Measurements from ENCODE around the gene SKAP1.
A peak's percentile ranks its signal among the peaks of the same experiment; 100 is the strongest.

SKAP1 gene

DNA sequence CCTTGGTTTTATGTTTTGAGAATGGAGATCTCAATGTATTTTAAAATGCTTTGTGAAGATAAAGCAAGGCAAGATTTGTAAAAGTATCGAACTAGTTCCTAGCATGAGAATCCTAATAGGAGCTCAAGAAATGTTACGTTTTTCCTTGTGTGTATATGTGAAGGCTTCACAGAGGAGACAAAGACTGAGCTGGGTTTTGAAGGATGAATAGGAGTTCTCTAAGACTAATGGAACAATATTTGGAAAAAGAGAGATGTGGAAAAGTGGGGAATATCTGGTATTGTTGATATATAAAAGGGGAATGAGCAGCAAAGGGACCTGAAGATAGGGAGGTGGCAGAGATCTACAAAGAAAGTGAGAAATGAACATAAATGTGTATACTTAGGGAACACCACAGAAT, 195.1 kb downstream of the SKAP1 start:
- H3F3A ChIP-seq (ENCODE audit: insufficient read depth): no peaks in the 10 kb centered on the region
- H3K36me3 ChIP-seq (ENCODE audit: low read length): no peaks in the 10 kb centered on the region
- no peak overlapping the region for H3K4me2 ChIP-seq (ENCODE audit: low read depth, low read length, poor library complexity, severe bottlenecking)
- H3K27me3 ChIP-seq (ENCODE audit: low read length): no peaks in the 10 kb centered on the region
- no peaks in the 10 kb centered on the region for H3K9me2 ChIP-seq (replicated peaks; ENCODE audit: insufficient read depth, low read length)
- H4K20me1 ChIP-seq (ENCODE audit: low read depth, low read length): no peaks in the 10 kb centered on the region
- H3K9me3 ChIP-seq (ENCODE audit: insufficient read depth, low read length): no peaks in the 10 kb centered on the region
- no peak overlapping the region for H3K27ac ChIP-seq (ENCODE audit: low read depth, low read length)
- H3K4me3 ChIP-seq (ENCODE audit: insufficient read depth, low read length, poor library complexity, severe bottlenecking): no peak overlapping the region
- no peaks in the 10 kb centered on the region for H3K79me2 ChIP-seq (ENCODE audit: insufficient read depth, low read length)
- H3K9ac ChIP-seq (ENCODE audit: low read length): no peak overlapping the region
- H2AFZ ChIP-seq (ENCODE audit: low read depth, low read length, severe bottlenecking): no peak overlapping the region
- TF ChIP-seq EZH2phosphoT487 (conservative IDR thresholded peaks at IDR 0.05; ENCODE audit: low read length): no peak
- TF ChIP-seq, protein P1, sequence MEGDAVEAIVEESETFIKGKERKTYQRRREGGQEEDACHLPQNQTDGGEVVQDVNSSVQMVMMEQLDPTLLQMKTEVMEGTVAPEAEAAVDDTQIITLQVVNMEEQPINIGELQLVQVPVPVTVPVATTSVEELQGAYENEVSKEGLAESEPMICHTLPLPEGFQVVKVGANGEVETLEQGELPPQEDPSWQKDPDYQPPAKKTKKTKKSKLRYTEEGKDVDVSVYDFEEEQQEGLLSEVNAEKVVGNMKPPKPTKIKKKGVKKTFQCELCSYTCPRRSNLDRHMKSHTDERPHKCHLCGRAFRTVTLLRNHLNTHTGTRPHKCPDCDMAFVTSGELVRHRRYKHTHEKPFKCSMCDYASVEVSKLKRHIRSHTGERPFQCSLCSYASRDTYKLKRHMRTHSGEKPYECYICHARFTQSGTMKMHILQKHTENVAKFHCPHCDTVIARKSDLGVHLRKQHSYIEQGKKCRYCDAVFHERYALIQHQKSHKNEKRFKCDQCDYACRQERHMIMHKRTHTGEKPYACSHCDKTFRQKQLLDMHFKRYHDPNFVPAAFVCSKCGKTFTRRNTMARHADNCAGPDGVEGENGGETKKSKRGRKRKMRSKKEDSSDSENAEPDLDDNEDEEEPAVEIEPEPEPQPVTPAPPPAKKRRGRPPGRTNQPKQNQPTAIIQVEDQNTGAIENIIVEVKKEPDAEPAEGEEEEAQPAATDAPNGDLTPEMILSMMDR (IDR thresholded peaks at IDR 0.05; ENCODE audit: insufficient read depth, low read length, poor library complexity, severe bottlenecking): no peak

DNA sequence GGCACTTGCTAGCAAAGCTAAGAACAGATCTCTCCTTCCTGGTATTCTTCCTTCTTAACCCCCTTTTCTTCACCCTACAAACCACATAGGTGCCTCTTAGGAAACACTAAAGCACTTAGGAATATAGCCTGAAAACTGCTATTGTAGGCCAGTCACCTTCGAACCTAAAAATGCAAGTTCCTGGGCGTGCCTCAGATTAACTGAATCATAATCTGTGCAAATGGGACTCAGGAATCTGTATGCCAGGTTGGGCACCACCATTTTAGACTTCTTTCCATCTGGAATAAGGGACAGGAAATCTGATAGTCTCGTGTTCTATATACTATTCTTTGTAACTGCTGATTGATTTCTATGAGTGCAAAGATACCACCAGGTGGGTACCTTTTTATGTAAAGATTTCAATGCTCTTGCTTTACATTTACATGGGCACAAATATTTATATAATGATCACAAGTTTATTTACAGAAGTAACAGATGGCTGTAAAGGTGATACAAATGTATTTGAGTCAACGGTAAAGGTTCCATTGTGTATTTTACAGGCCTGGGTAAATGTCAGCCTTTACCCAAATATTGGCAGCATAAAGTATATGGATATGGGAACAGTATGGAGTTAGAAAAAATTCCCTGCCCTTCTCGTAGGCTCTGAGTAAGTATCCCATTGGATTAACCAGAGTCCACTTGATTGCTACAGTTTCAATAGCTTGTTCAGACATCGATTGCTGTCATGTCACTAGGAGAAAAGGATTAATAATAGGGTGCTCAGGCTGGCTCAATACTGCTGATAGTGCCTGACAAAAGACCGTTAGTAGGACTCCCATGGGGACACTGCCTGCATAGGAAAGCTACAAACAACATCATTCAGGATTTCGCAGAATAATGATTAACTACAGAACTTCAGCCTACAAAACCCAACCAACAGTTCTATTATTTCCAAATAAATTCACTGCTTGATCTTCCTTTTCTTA, 197.7 kb downstream of the SKAP1 start:
- no peaks in the 10 kb centered on the region for H3F3A ChIP-seq (ENCODE audit: insufficient read depth)
- no peak for TF ChIP-seq EZH2phosphoT487 (conservative IDR thresholded peaks at IDR 0.05; ENCODE audit: low read length)
- H4K20me1 ChIP-seq (ENCODE audit: low read depth, low read length): no peaks in the 10 kb centered on the region
- H3K4me2 ChIP-seq (ENCODE audit: low read depth, low read length, poor library complexity, severe bottlenecking): no peak overlapping the region
- H3K9ac ChIP-seq (ENCODE audit: low read length): no peak overlapping the region
- H3K27ac ChIP-seq (ENCODE audit: low read depth, low read length): no peak overlapping the region
- H3K36me3 ChIP-seq (ENCODE audit: low read length): no peaks in the 10 kb centered on the region
- no peaks in the 10 kb centered on the region for H3K9me2 ChIP-seq (replicated peaks; ENCODE audit: insufficient read depth, low read length)
- H3K4me3 ChIP-seq (ENCODE audit: insufficient read depth, low read length, poor library complexity, severe bottlenecking): no peak overlapping the region
- no peaks in the 10 kb centered on the region for H3K79me2 ChIP-seq (ENCODE audit: insufficient read depth, low read length)
- no peaks in the 10 kb centered on the region for H3K27me3 ChIP-seq (ENCODE audit: low read length)
- H2AFZ ChIP-seq (ENCODE audit: low read depth, low read length, severe bottlenecking): no peak overlapping the region
- no peaks in the 10 kb centered on the region for H3K9me3 ChIP-seq (ENCODE audit: insufficient read depth, low read length)

DNA sequence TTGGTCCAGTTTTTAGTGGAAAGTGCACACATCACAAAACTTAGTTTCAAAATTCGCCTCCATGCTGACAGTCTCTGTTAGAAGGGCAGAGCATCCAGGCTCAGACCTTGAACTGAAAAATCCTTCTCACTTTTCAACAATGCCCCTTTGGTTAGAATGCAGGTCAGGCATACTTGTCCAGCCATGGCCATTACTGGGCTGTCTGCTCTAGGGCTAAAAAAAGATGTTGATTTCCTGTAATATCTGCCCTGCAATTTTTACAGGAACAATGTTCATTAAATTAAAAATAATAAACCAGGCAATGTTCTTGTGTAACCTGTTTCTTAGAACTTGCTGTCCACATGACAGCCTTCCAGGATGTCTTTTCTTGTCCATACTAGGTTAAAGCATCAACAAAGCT, 200.1 kb downstream of the SKAP1 start:
- no peak overlapping the region for H3K4me2 ChIP-seq (ENCODE audit: low read depth, low read length, poor library complexity, severe bottlenecking)
- no peak overlapping the region for H3K4me3 ChIP-seq (ENCODE audit: insufficient read depth, low read length, poor library complexity, severe bottlenecking)
- H3K9ac ChIP-seq (ENCODE audit: low read length): no peak overlapping the region
- no peak for TF ChIP-seq EZH2phosphoT487 (conservative IDR thresholded peaks at IDR 0.05; ENCODE audit: low read length)
- TF ChIP-seq, protein P1 (IDR thresholded peaks at IDR 0.05; ENCODE audit: insufficient read depth, low read length, poor library complexity, severe bottlenecking): no peak
- no peak overlapping the region for H2AFZ ChIP-seq (ENCODE audit: low read depth, low read length, severe bottlenecking)
- no peaks in the 10 kb centered on the region for H3F3A ChIP-seq (ENCODE audit: insufficient read depth)
- H3K36me3 ChIP-seq (ENCODE audit: low read length): no peaks in the 10 kb centered on the region
- H3K9me2 ChIP-seq (replicated peaks; ENCODE audit: insufficient read depth, low read length): no peaks in the 10 kb centered on the region
- no peaks in the 10 kb centered on the region for H3K79me2 ChIP-seq (ENCODE audit: insufficient read depth, low read length)
- no peaks in the 10 kb centered on the region for H3K9me3 ChIP-seq (ENCODE audit: insufficient read depth, low read length)
- H3K27ac ChIP-seq (ENCODE audit: low read depth, low read length): no peak overlapping the region
- no peaks in the 10 kb centered on the region for H4K20me1 ChIP-seq (ENCODE audit: low read depth, low read length)
- H3K27me3 ChIP-seq (ENCODE audit: low read length): no peaks in the 10 kb centered on the region

- Histone ChIP-seq H3F3A (ENCODE audit: insufficient read depth) (no peaks in the 10 kb centered on the region), H3K27ac (ENCODE audit: low read depth, low read length) (no peak overlapping the region), H3K27me3 (ENCODE audit: low read length) (no peaks in the 10 kb centered on the region), H3K4me2 (ENCODE audit: low read depth, low read length, poor library complexity, severe bottlenecking) (no peak overlapping the region), H3K9ac (ENCODE audit: low read length) (no peak overlapping the region), H3K79me2 (ENCODE audit: insufficient read depth, low read length) (no peaks in the 10 kb centered on the region), H3K4me3 (ENCODE audit: insufficient read depth, low read length, poor library complexity, severe bottlenecking) (no peak overlapping the region), H2AFZ (ENCODE audit: low read depth, low read length, severe bottlenecking) (no peak overlapping the region), H3K9me2 (replicated peaks; ENCODE audit: insufficient read depth, low read length) (no peaks in the 10 kb centered on the region), H3K9me3 (ENCODE audit: insufficient read depth, low read length) (no peaks in the 10 kb centered on the region), H3K36me3 (ENCODE audit: low read length) (no peaks in the 10 kb centered on the region), H4K20me1 (ENCODE audit: low read depth, low read length) (no peaks in the 10 kb centered on the region)
- TF ChIP-seq, protein P1 (IDR thresholded peaks at IDR 0.05; ENCODE audit: insufficient read depth, low read length, poor library complexity, severe bottlenecking): peak; percentile 14
- no peak for TF ChIP-seq EZH2phosphoT487 (conservative IDR thresholded peaks at IDR 0.05; ENCODE audit: low read length)
These were observed 201.3 kb downstream of the SKAP1 start for GRCh38 chr17:48228720-48229119.

Measured in SU-DHL-6 (cell line).